Central memory CD8-positive, alpha-beta T cell (primary cell): ENCODE results near the gene SLK.

ENCODE experiments used
- ATAC-seq: fragments of 150-1000 bp; cut with Tn5 transposase; replicated peaks from 2 replicates; pipeline ENCODE4 v1.10.0; 2022; ENCODE audit warnings: mild to moderate bottlenecking, moderate FRiP score, moderate number of reproducible peaks; ENCODE audit not compliant: poor library complexity, severe bottlenecking; ENCODE audit errors: extremely low read depth
- DNase-seq, 2 donors: peaks; one replicate each; pipeline ENCODE4 v3.0.0; 2021; ENCODE audit warnings: low spot score in 2 of 2
- H3K27ac Mint-ChIP-seq: one replicate; pipeline ENCODE4 v1.8.0; 2022; ENCODE audit warnings: low read depth, mild to moderate bottlenecking, moderate library complexity, mixed read lengths
- H3K27me3 Mint-ChIP-seq: one replicate; pipeline ENCODE4 v1.8.0; 2022; ENCODE audit warnings: mixed read lengths
- H3K36me3 Mint-ChIP-seq: one replicate; pipeline ENCODE4 v1.8.0; 2022; ENCODE audit warnings: mild to moderate bottlenecking, moderate library complexity, mixed read lengths; ENCODE audit not compliant: insufficient read depth
- H3K4me1 Mint-ChIP-seq: one replicate; pipeline ENCODE4 v1.8.0; 2022; ENCODE audit warnings: mixed read lengths
- H3K4me3 Mint-ChIP-seq: one replicate; pipeline ENCODE4 v1.8.0; 2022; ENCODE audit warnings: mild to moderate bottlenecking, moderate library complexity, mixed read lengths
- H3K9me3 Mint-ChIP-seq: one replicate; pipeline ENCODE4 v1.8.0; 2022; ENCODE audit warnings: mixed read lengths

SLK gene

GRCh38 chr10:104032144-104032775, 65.3 kb downstream of the SLK start:
- Mint-ChIP-seq H3K36me3 (peaks cover 12% of the 10 kb centered on the region), H3K27ac (no peak overlapping the region)
- no peak for DNase-seq

GRCh38 chr10:104033401-104033930, 66.5 kb downstream of the SLK start:
- Mint-ChIP-seq H3K27ac (no peak overlapping the region), H3K27me3 (no peaks in the 10 kb centered on the region), H3K36me3 (peaks cover 12% of the 10 kb centered on the region), H3K4me3 (no peak overlapping the region), H3K4me1 (no peaks in the 10 kb centered on the region), H3K9me3 (no peaks in the 10 kb centered on the region)
- DNase-seq (no peak), ATAC-seq (no peak)

More at GRCh38 chr10:104032144-104032775, 65.3 kb downstream of the SLK start:
- Mint-ChIP-seq H3K9me3 (no peaks in the 10 kb centered on the region), H3K4me3 (no peak overlapping the region), H3K27me3 (no peaks in the 10 kb centered on the region), H3K4me1 (no peaks in the 10 kb centered on the region)
- ATAC-seq: no peak

DNA sequence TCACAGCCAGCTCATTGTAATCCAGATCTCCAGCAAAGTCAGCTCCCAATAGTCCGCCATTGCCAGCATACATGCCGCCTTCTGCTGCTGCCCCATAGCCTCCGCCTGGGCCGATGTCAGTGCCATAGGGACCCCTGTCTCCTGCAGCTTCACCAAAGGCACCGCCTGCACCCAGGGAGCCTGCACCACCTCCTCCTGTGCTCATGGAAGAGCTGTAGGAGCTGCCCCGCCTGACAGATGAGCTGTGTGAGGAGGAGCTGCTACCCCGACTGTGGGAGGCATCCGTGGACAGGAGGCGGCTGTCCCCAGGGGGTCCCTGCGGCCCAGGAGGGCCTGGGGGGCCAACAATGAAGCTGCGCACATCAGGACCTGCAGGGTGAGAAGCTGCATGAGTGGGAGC, 67.0 kb downstream of the SLK start:
- H3K27ac Mint-ChIP-seq: no peak overlapping the region

GRCh38 chr10:104034401-104035193, 67.7 kb downstream of the SLK start:
- H3K36me3 Mint-ChIP-seq: peaks cover 8% of the 10 kb centered on the region
- no peak for ATAC-seq
- no peaks in the 10 kb centered on the region for H3K27me3 Mint-ChIP-seq
- no peak overlapping the region for H3K27ac Mint-ChIP-seq
- DNase-seq: no peak
- H3K9me3 Mint-ChIP-seq: no peaks in the 10 kb centered on the region
- H3K4me3 Mint-ChIP-seq: no peak overlapping the region
- no peaks in the 10 kb centered on the region for H3K4me1 Mint-ChIP-seq

More for the DNA sequence above, 67.0 kb downstream of the SLK start:
- H3K4me3 Mint-ChIP-seq: no peak overlapping the region
- ATAC-seq: no peak
- peaks cover 12% of the 10 kb centered on the region for H3K36me3 Mint-ChIP-seq
- H3K4me1 Mint-ChIP-seq: no peaks in the 10 kb centered on the region
- no peaks in the 10 kb centered on the region for H3K27me3 Mint-ChIP-seq
- no peaks in the 10 kb centered on the region for H3K9me3 Mint-ChIP-seq
- DNase-seq: no peak

DNA sequence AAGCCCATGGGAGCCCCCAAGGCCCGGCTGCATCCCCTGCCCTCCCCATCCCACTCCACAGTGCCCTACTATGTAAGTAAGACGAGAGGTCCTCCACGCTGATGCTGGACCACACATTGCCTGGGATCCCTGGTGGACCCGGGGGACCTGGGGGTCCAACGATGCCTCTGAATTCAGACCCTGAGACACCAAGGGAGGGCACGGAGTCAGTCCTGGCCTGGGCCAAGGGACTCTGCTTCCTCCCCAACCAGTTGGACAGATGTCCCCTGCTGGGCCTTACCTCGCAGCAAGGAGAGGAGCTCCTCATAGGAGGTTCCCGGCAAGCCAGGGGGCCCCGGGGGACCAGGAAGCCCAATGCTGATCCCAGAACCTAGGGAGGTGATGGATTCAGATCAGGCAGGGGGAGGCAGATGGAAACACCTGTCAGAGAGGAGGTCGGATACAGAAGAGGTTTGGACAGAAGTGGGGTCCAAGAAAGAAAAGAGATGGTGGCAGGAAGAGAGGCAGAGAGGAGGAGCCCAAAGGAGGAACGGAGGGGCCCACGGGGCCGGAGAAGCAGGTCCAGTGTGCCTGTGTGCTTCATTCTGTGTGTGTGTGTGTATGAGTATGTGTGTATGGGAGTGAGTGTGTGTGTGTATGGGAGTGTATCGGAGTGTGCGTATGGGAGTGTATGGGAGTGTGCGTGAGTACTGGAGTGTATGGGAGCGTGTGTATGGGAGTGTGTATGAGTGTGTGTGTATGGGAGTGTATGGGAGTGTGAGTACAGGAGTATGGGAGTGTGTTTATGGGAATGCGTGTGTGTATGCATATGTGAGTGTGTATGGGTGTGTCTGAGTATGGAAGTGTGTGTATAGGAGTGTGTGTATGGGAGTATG, 68.5 kb downstream of the SLK start:
- H3K27me3 Mint-ChIP-seq: no peaks in the 10 kb centered on the region

DNA sequence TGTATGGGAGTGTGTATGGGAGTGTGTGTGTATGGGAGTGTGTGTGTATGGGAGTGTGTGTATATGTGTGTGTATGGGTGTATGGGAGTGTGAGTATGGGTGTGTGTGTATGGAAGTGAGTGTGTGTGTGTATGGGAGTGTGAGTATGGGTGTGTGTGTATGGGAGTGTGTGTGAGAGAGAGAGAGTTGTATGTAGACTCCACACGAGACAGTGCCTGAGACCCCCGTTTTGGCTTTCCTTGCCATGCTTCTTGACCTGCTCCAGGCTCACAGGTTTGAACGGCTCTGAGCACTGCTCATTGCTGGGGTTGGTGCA, 69.1 kb downstream of the SLK start:
- no peak overlapping the region for H3K4me3 Mint-ChIP-seq
- no peak for ATAC-seq

More for the DNA sequence above, 68.5 kb downstream of the SLK start:
- H3K4me1 Mint-ChIP-seq: no peaks in the 10 kb centered on the region
- no peak for ATAC-seq
- no peaks in the 10 kb centered on the region for H3K9me3 Mint-ChIP-seq
- peak overlapping the region; percentile 2 for H3K27ac Mint-ChIP-seq
- no peak overlapping the region for H3K4me3 Mint-ChIP-seq
- H3K36me3 Mint-ChIP-seq: peaks cover 5% of the 10 kb centered on the region
- no peak for DNase-seq

GRCh38 chr10:104036518-104037260, 69.7 kb downstream of the SLK start:
- no peak for DNase-seq
- no peak overlapping the region for H3K4me3 Mint-ChIP-seq
- no peaks in the 10 kb centered on the region for H3K27me3 Mint-ChIP-seq
- no peaks in the 10 kb centered on the region for H3K4me1 Mint-ChIP-seq
- no peak overlapping the region for H3K27ac Mint-ChIP-seq
- ATAC-seq: no peak
- H3K9me3 Mint-ChIP-seq: no peaks in the 10 kb centered on the region
- no peaks in the 10 kb centered on the region for H3K36me3 Mint-ChIP-seq

More for the DNA sequence above, 69.1 kb downstream of the SLK start:
- Mint-ChIP-seq H3K4me1 (no peaks in the 10 kb centered on the region), H3K9me3 (no peaks in the 10 kb centered on the region), H3K27me3 (no peaks in the 10 kb centered on the region), H3K36me3 (peaks cover 1% of the 10 kb centered on the region), H3K27ac (no peak overlapping the region)
- DNase-seq: no peak

- ATAC-seq: no peak
- Mint-ChIP-seq H3K4me3 (no peak overlapping the region), H3K9me3 (no peaks in the 10 kb centered on the region), H3K27me3 (no peaks in the 10 kb centered on the region), H3K4me1 (no peaks in the 10 kb centered on the region), H3K36me3 (no peaks in the 10 kb centered on the region), H3K27ac (no peak overlapping the region)
- DNase-seq: no peak
Measured at GRCh38 chr10:104037261-104037951, 70.5 kb downstream of the SLK start.

- no peak overlapping the region for H3K4me3 Mint-ChIP-seq
- no peaks in the 10 kb centered on the region for H3K4me1 Mint-ChIP-seq
- ATAC-seq (no peak), DNase-seq (no peak)
- H3K27ac Mint-ChIP-seq: no peak overlapping the region
- no peaks in the 10 kb centered on the region for H3K36me3 Mint-ChIP-seq
- no peaks in the 10 kb centered on the region for H3K9me3 Mint-ChIP-seq
- H3K27me3 Mint-ChIP-seq: no peaks in the 10 kb centered on the region
Measured at GRCh38 chr10:104038537-104038936, 71.6 kb downstream of the SLK start.

DNA sequence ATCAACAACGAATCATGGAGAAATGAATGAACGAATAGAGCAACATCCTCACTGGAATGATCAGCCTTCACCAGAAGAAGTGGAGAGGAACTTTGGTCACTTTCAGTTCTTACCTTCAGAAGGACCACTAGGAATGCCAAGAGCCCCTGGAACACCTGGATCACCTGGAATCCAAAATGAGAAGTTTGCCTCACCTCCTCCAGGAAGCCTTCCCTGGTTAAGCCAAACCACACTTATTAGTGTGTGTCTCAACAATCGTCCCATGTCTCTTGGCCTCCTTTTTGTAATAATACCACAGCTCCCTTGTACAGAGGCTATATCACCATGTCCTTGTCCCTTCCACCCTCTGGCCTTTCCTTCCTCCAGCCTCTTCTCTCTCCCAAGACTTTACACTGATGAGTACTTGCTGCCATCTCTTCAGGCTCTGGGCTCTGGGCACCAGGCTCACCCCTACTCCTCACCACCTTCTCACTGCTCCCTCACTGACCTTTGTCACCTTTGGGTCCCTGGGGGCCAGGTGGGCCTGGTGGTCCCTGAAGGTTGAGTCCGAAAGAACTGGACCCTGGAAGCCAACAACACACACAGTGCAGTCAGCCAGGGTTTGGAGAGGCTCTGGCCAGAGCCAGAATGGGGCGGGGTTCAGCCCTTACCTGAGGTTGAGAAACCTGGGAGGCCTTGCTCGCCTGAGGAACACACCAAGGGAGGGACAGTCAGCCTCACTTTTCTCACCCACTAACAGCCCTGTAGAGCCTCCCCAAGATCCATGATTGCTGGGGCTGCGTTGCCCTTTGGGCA, 72.2 kb downstream of the SLK start:
- peak overlapping the region; percentile 52 for H3K27ac Mint-ChIP-seq
- DNase-seq (no peak), ATAC-seq (no peak)
- H3K36me3 Mint-ChIP-seq: no peaks in the 10 kb centered on the region
- no peaks in the 10 kb centered on the region for H3K27me3 Mint-ChIP-seq
- H3K4me1 Mint-ChIP-seq: no peaks in the 10 kb centered on the region
- no peaks in the 10 kb centered on the region for H3K9me3 Mint-ChIP-seq
- no peak overlapping the region for H3K4me3 Mint-ChIP-seq

DNA sequence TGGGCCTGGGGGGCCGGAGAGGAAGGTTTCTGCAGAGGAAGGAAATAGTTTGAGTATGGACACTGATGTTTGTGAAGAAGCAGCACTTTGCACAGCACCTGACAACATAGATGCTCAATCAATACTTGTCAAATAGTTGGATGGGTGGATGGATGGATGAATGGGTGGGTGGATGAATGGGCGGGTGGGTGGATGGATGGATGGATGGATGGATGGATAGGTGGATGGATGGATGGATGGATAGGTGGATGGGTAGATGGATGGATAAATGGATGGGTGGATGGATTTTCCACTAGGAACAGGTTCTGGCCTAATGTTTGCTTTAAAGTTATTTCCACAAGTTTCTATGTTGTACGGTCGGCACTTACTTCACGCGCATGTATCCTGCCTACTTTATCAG, 73.4 kb downstream of the SLK start:
- no peak overlapping the region for H3K4me3 Mint-ChIP-seq
- ATAC-seq: no peak
- no peaks in the 10 kb centered on the region for H3K27me3 Mint-ChIP-seq
- H3K36me3 Mint-ChIP-seq: no peaks in the 10 kb centered on the region
- H3K4me1 Mint-ChIP-seq: no peaks in the 10 kb centered on the region
- DNase-seq: no peak
- H3K27ac Mint-ChIP-seq: no peak overlapping the region
- no peaks in the 10 kb centered on the region for H3K9me3 Mint-ChIP-seq
